ENCODE data around the gene ZDHHC8.

DNA sequence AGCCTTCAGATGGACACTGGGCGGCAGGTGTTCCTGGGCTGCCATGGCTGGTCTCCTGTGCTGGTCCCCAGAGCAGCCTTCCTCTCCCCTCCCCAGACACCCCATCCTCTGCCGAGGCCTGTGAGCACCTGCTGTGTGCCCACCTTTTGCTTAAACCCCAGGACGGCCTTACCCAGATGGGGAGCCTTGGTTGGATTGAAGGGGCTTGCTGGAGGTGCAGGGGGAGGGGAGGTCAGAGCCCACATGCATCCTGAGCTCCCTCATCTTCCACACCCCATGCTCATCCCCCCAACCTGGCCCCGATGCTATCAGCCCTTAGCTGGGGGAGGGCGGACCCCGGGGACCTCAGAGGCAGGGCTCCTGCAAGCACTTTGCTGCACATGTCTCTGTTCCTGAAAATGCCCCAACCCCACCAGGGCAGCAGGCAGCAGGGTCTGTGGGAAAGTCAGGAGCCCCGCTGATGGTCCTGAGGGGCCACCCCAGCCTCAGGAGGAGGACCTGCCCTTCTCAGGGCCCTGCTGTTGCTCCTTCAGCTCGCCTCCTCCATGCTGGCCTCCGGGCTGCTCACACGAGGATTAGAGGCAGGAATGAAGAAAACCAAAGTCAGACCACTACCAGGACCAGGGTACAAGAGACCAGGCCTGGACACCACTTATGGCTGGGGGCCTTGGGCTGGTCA lies 60.8 kb downstream of the ZDHHC8 start:
- TF ChIP-seq POLR2A (IDR thresholded peaks at IDR 0.05; ENCODE audit: borderline replicate concordance, extremely low read depth, insufficient read depth, insufficient read length) (no peak), EZH2phosphoT487 (IDR thresholded peaks at IDR 0.05; ENCODE audit: borderline replicate concordance) (no peak)

Data from HCT116 (cell line).